Loucy (cell line): ENCODE results near the gene FLT3LG.

Experiments
- H2AFZ ChIP-seq: fragments of 200-600 bp; sonication (generic); 2 replicates; pipeline ENCODE4 v1.6.0; 2016; ENCODE audit warnings: antibody characterized with exemption, mild to moderate bottlenecking, low read length, moderate library complexity
- H3F3A ChIP-seq: fragments of 200-600 bp; 2 replicates; pipeline ENCODE4 v1.6.0; 2016; ENCODE audit warnings: antibody characterized with exemption, low read depth, mild to moderate bottlenecking
- H3K27me3 ChIP-seq: fragments of 200-600 bp; sonication (generic); 2 replicates; pipeline ENCODE4 v1.6.1; 2014; ENCODE audit warnings: low read length, mild to moderate bottlenecking; ENCODE audit not compliant: insufficient read depth, poor library complexity, severe bottlenecking
- H3K36me3 ChIP-seq: fragments of 200-600 bp; sonication (generic); 2 replicates; pipeline ENCODE4 v1.6.1; 2016; ENCODE audit warnings: low read length; ENCODE audit not compliant: insufficient read depth
- H3K4me1 ChIP-seq: fragments of 200-600 bp; sonication (generic); 2 replicates; pipeline ENCODE4 v1.5.1; 2014; ENCODE audit warnings: low read length, mild to moderate bottlenecking; ENCODE audit not compliant: insufficient read depth, poor library complexity, severe bottlenecking
- H3K4me2 ChIP-seq: fragments of 200-600 bp; sonication (generic); 2 replicates; pipeline ENCODE4 v1.6.0; 2014; ENCODE audit warnings: antibody characterized with exemption, low read length, low read depth, mild to moderate bottlenecking; ENCODE audit not compliant: poor library complexity, severe bottlenecking
- H3K4me3 ChIP-seq: fragments of 200-600 bp; sonication (generic); 2 replicates; pipeline ENCODE4 v1.5.1; 2014; ENCODE audit warnings: low read length, mild to moderate bottlenecking, mixed read lengths; ENCODE audit not compliant: poor library complexity, severe bottlenecking
- H3K79me2 ChIP-seq: fragments of 200-600 bp; sonication (generic); 2 replicates; pipeline ENCODE4 v1.6.1; 2014; ENCODE audit warnings: low read length; ENCODE audit not compliant: insufficient read depth
- H3K9ac ChIP-seq: fragments of 200-600 bp; sonication (generic); 2 replicates; pipeline ENCODE4 v1.6.0; 2014; ENCODE audit warnings: mild to moderate bottlenecking, low read depth, low read length, moderate library complexity; ENCODE audit not compliant: poor library complexity, severe bottlenecking
- H3K9me2 ChIP-seq: fragments of 200-600 bp; sonication (generic); replicated peaks from 2 replicates; pipeline ENCODE4 v1.6.1; 2016; ENCODE audit warnings: low read depth, low read length, mixed read lengths
- H3K9me3 ChIP-seq: fragments of 200-600 bp; sonication (generic); 2 replicates; pipeline ENCODE4 v1.6.1; 2014; ENCODE audit warnings: mild to moderate bottlenecking, antibody characterized with exemption, low read length, low read depth; ENCODE audit not compliant: insufficient read depth
- H4K20me1 ChIP-seq: fragments of 200-600 bp; sonication (generic); 2 replicates; pipeline ENCODE4 v1.6.0; 2014; ENCODE audit warnings: antibody characterized with exemption, low read length, mild to moderate bottlenecking; ENCODE audit not compliant: insufficient read depth, poor library complexity, severe bottlenecking
- EZH2phosphoT487 ChIP-seq: fragments of 200-600 bp; IDR thresholded peaks from 2 replicates; pipeline ENCODE4 v1.6.1; 2018; ENCODE audit warnings: antibody characterized with exemption, mild to moderate bottlenecking, moderate library complexity, borderline replicate concordance
- TF ChIP-seq, protein P1 (sequence below): fragments of 200-600 bp; sonication (generic); conservative IDR thresholded peaks from 2 replicates; pipeline ENCODE4 v1.5.1; 2014; ENCODE audit warnings: mild to moderate bottlenecking, antibody characterized with exemption, low read length

The FLT3LG gene

DNA sequence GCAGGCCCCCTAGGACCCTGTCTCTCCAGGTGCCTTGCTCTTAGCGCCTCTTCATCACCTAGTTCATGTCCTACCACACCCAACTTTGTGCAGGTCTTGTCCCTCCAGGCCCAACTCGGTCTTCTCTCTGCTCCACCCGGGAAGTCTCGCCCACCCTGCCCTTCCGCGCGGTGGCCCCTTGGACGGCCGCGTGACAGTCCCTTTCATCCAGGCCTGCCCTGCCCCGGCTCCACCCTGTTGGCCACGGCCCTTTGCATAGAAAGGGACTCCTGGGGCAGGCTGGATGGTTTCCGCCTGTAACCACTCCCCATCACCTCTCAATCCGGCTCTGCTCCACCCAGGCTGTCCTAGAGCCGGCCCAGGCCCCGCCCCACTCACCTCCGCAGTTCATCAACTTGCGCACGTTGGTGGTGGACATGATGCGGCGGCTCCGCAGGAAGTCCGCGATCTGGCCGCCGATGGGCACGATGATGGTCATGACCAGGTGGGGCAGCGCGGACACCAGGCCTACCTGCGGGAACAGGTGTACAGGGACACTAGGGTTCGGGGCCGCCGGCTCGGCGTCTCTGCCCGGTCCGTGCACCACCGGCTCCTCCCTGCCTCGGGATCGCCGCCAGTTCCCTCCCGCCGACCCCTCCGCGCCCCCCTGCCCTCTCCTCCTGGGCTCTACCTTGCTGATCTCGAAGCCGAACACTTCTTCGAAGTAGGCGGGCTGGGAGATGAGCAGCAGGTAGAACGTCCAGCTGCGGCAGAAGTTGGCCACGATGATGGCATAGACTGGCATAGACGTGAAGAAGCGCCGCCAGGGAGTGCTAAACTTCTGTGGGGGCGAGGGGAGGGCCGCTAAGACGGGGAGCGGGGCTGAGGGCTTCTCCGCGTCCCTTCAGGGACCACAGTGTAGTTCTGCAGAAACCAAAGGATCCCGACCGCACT is 41.6 kb upstream of the FLT3LG start:
- Histone ChIP-seq H3K4me1 (peaks cover 9% of the 10 kb centered on the region), H2AFZ (no peak overlapping the region), H3K79me2 (no peaks in the 10 kb centered on the region), H3K36me3 (no peaks in the 10 kb centered on the region), H3K9me2 (no peaks in the 10 kb centered on the region), H4K20me1 (no peaks in the 10 kb centered on the region), H3K4me2 (no peak overlapping the region), H3K27me3 (no peaks in the 10 kb centered on the region), H3K9ac (no peak overlapping the region), H3K4me3 (no peak overlapping the region), H3F3A (no peaks in the 10 kb centered on the region), H3K9me3 (no peaks in the 10 kb centered on the region)
- TF ChIP-seq EZH2phosphoT487: no peak
- TF ChIP-seq, protein P1, sequence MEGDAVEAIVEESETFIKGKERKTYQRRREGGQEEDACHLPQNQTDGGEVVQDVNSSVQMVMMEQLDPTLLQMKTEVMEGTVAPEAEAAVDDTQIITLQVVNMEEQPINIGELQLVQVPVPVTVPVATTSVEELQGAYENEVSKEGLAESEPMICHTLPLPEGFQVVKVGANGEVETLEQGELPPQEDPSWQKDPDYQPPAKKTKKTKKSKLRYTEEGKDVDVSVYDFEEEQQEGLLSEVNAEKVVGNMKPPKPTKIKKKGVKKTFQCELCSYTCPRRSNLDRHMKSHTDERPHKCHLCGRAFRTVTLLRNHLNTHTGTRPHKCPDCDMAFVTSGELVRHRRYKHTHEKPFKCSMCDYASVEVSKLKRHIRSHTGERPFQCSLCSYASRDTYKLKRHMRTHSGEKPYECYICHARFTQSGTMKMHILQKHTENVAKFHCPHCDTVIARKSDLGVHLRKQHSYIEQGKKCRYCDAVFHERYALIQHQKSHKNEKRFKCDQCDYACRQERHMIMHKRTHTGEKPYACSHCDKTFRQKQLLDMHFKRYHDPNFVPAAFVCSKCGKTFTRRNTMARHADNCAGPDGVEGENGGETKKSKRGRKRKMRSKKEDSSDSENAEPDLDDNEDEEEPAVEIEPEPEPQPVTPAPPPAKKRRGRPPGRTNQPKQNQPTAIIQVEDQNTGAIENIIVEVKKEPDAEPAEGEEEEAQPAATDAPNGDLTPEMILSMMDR: no peak

DNA sequence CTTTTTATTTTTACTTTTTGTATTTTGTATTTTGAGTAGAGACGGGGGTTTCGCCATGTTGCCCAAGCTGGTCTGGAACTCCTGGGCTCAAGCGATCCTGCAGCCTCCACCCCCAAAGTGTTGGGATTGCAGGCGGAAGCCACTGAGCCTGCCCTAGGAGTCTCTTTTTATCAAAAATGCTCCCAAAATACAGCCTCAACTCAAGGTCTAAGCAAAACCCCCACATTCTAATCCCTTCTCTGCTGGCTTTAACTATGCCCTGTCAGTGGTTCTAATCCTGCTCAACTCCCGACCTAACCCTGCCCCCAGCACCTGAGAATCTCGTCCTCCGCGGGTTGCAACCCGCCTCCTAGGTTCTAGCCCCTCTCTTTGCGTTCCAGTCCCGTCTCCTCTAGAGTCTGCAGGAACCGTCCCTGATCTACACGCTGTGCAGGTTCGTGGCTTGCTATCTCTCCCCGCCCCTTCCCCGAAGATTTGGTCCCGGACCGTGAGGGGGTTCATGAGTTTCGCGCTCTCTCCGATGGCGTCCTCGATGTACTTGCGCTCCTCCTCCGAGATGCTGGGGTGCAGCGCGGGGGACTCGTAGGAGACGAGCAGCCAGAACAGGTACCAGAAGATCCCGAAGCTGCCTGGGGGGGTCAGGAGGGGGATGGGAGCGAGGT is 40.6 kb upstream of the FLT3LG start:
- H3K9me3 ChIP-seq: no peaks in the 10 kb centered on the region
- H3K4me1 ChIP-seq: peaks cover 9% of the 10 kb centered on the region
- H4K20me1 ChIP-seq: no peaks in the 10 kb centered on the region
- no peaks in the 10 kb centered on the region for H3K27me3 ChIP-seq
- H3F3A ChIP-seq: no peaks in the 10 kb centered on the region
- TF ChIP-seq EZH2phosphoT487: no peak
- TF ChIP-seq, protein P1: no peak
- H3K9ac ChIP-seq: no peak overlapping the region
- H3K79me2 ChIP-seq: no peaks in the 10 kb centered on the region
- H3K9me2 ChIP-seq: no peaks in the 10 kb centered on the region
- no peaks in the 10 kb centered on the region for H3K36me3 ChIP-seq
- H3K4me2 ChIP-seq: no peak overlapping the region
- H3K4me3 ChIP-seq: no peak overlapping the region
- no peak overlapping the region for H2AFZ ChIP-seq

GRCh38 chr19:49434907-49435583 is 39.0 kb upstream of the FLT3LG start:
- TF ChIP-seq EZH2phosphoT487: no peak
- TF ChIP-seq, protein P1: no peak
- Histone ChIP-seq H3K4me3 (no peak overlapping the region), H3K9ac (no peak overlapping the region), H2AFZ (no peak overlapping the region), H3K27me3 (no peaks in the 10 kb centered on the region), H3F3A (no peaks in the 10 kb centered on the region), H3K79me2 (no peaks in the 10 kb centered on the region), H4K20me1 (no peaks in the 10 kb centered on the region), H3K9me3 (no peaks in the 10 kb centered on the region), H3K9me2 (no peaks in the 10 kb centered on the region), H3K4me2 (no peak overlapping the region), H3K36me3 (no peaks in the 10 kb centered on the region), H3K4me1 (peaks cover 6% of the 10 kb centered on the region)
